ENCODE results near the gene MGST3. TPM values are rescaled to one million over a fixed set of nuclear protein-coding genes. Genes with fewer than 3 reads are reported as not detected.
"Not testable (repeated sequence)": the region's sequence is repeated elsewhere in the genome, so short reads cannot be mapped to it uniquely, and the experiment has no call there.

The MGST3 gene
- total RNA-seq, 1 experiment from 2014 or later = 173 TPM

DNA sequence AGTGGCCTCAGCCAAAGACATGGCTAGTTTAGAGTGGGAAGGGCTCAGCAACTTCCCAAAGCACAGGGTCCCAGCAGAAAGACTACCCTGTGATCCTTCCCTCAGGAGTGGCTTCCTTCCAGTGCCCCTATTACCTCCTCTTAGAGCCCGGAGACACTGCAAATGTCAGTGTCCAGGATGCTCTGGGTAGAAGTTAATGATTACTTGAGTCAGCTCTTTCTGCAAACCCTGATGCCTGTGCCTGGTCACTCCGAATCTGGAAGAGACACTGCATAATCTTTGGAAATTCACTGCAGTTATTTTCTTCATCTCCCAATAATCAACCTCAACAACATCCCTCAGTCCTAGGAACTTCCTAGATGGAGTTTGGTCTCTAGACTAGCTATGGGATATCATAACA, 27.2 kb upstream of the MGST3 start:
- H3K9me3 Mint-ChIP-seq (ENCODE audit: unreplicated experiment) = no peaks in the 10 kb centered on the region
- no peak for DNase-seq
- no TSS peak for BruUV-seq (replicated peaks)
- Histone ChIP-seq H3K27me3 (replicated peaks; ENCODE audit: control insufficient read depth, insufficient read depth, low read length) (no peaks in the 10 kb centered on the region), H3K4me3 (ENCODE audit: low read depth, low read length) (no peak overlapping the region), H3K36me3 (ENCODE audit: control insufficient read depth, insufficient read depth, low read length) (no peaks in the 10 kb centered on the region), H3K9me3 (no peaks in the 10 kb centered on the region), H3K4me1 (no peaks in the 10 kb centered on the region)
- no peaks in the 10 kb centered on the region for H3K36me3 Mint-ChIP-seq (ENCODE audit: insufficient read depth, unreplicated experiment)
- intact Hi-C loops (cut with micrococcal nuclease; ENCODE audit: unreplicated experiment) = no loop called here
- peaks cover 10% of the 10 kb centered on the region for H3K4me1 Mint-ChIP-seq (ENCODE audit: low read depth, unreplicated experiment)
- POLR2A ChIA-PET = interaction anchor here (0.6 kb wide), 1 partner anchor 29 kb away, joined by 4 read pairs; no protein-coding TSS in a partner anchor
- H3K27ac Mint-ChIP-seq (ENCODE audit: unreplicated experiment) = no peak overlapping the region
- CTCF ChIA-PET = no interaction called here
- H3K27me3 Mint-ChIP-seq (ENCODE audit: insufficient read depth, unreplicated experiment) = no peaks in the 10 kb centered on the region
- TF ChIP-seq, protein P1, sequence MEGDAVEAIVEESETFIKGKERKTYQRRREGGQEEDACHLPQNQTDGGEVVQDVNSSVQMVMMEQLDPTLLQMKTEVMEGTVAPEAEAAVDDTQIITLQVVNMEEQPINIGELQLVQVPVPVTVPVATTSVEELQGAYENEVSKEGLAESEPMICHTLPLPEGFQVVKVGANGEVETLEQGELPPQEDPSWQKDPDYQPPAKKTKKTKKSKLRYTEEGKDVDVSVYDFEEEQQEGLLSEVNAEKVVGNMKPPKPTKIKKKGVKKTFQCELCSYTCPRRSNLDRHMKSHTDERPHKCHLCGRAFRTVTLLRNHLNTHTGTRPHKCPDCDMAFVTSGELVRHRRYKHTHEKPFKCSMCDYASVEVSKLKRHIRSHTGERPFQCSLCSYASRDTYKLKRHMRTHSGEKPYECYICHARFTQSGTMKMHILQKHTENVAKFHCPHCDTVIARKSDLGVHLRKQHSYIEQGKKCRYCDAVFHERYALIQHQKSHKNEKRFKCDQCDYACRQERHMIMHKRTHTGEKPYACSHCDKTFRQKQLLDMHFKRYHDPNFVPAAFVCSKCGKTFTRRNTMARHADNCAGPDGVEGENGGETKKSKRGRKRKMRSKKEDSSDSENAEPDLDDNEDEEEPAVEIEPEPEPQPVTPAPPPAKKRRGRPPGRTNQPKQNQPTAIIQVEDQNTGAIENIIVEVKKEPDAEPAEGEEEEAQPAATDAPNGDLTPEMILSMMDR (IDR thresholded peaks at IDR 0.05; ENCODE audit: insufficient read depth in 1 of 2, low read depth in 1 of 2, low read length in 1 of 2, severe bottlenecking in 1 of 2, unreplicated experiment in 1 of 2) = no peak
- H3K4me3 Mint-ChIP-seq (ENCODE audit: unreplicated experiment) = no peak overlapping the region

DNA sequence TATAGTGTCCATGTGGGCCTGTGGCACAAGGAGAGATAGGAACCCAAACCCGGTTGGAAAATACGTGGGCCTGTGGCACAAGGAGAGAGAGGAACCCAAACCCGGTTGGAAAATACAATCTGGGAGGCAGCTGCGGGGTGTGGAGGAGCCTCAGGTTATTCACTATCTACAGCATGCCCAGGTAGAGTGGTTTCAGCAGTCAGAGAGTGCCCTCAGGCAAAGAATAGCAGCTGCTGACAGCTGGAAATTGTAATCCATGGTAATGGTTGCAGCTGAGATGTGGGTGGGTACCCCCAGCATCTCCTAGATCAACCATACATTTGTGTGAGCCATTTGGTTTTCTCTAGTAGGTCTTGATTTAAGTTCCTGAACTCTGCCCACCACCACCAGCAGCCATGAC, 25.8 kb upstream of the MGST3 start:
- Mint-ChIP-seq H3K9me3 (ENCODE audit: unreplicated experiment) (no peaks in the 10 kb centered on the region), H3K27me3 (ENCODE audit: insufficient read depth, unreplicated experiment) (no peaks in the 10 kb centered on the region), H3K27ac (ENCODE audit: unreplicated experiment) (no peak overlapping the region), H3K4me3 (ENCODE audit: unreplicated experiment) (no peak overlapping the region), H3K36me3 (ENCODE audit: insufficient read depth, unreplicated experiment) (no peaks in the 10 kb centered on the region), H3K4me1 (ENCODE audit: low read depth, unreplicated experiment) (peaks cover 7% of the 10 kb centered on the region)
- intact Hi-C loops (cut with micrococcal nuclease; ENCODE audit: unreplicated experiment) = no loop called here
- CTCF ChIA-PET = no interaction called here
- TF ChIP-seq, protein P1 (IDR thresholded peaks at IDR 0.05; ENCODE audit: insufficient read depth in 1 of 2, low read depth in 1 of 2, low read length in 1 of 2, severe bottlenecking in 1 of 2, unreplicated experiment in 1 of 2) = no peak
- DNase-seq = no peak
- BruUV-seq (replicated peaks) = no TSS peak
- no peaks in the 10 kb centered on the region for H3K27me3 ChIP-seq (replicated peaks; ENCODE audit: control insufficient read depth, insufficient read depth, low read length)
- H3K4me1 ChIP-seq = no peaks in the 10 kb centered on the region
- POLR2A ChIA-PET = no interaction called here
- no peaks in the 10 kb centered on the region for H3K9me3 ChIP-seq
- no peak overlapping the region for H3K4me3 ChIP-seq (ENCODE audit: low read depth, low read length)
- no peaks in the 10 kb centered on the region for H3K36me3 ChIP-seq (ENCODE audit: control insufficient read depth, insufficient read depth, low read length)

DNA sequence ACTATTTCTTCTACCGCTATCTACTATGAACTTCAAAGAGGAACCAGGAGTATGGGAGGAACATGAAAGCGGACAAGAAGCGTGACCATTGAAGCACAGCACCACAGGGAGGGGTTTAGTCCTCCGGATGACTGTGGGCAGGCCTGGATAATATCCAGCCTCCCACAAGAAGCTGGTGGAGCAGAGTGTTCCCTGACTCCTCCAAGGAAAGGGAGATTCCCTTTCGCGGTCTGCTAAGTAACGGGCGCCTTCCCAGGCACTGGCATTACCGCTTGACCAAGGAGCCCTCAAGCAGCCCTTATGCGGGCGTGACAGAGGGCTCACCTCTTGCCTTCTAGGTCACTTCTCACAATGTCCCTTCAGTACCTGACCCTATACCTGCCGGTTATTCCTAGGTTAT, 24.4 kb upstream of the MGST3 start:
- H3K36me3 Mint-ChIP-seq (ENCODE audit: insufficient read depth, unreplicated experiment); H3K4me1 ChIP-seq; H3K4me1 Mint-ChIP-seq (ENCODE audit: low read depth, unreplicated experiment); H3K27me3 ChIP-seq (replicated peaks; ENCODE audit: control insufficient read depth, insufficient read depth, low read length); DNase-seq; H3K9me3 ChIP-seq; intact Hi-C loops (cut with micrococcal nuclease; ENCODE audit: unreplicated experiment); H3K4me3 ChIP-seq (ENCODE audit: low read depth, low read length); H3K27me3 Mint-ChIP-seq (ENCODE audit: insufficient read depth, unreplicated experiment); CTCF ChIA-PET; H3K36me3 ChIP-seq (ENCODE audit: control insufficient read depth, insufficient read depth, low read length); BruUV-seq (replicated peaks); H3K27ac Mint-ChIP-seq (ENCODE audit: unreplicated experiment); POLR2A ChIA-PET; H3K4me3 Mint-ChIP-seq (ENCODE audit: unreplicated experiment); H3K9me3 Mint-ChIP-seq (ENCODE audit: unreplicated experiment): not testable (repeated sequence)

DNA sequence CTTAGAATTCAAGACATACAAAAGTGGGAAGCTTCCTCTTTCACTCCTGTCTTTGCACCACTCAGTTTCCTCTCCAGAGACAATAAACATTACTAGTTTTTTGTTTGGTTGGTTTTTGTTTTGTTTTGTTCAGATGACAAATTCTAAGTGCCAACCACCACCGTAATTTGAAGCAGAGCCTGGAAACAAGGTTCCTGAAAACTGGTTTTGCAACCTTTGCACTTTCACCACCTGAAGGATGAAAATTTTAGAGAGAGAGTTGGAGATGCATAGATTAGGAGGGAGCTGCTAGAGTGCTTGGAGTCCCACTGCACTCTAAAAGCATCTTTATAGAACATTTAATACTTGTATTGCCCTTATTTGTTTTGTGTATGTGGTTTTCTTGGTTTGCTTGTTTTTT, 20.2 kb upstream of the MGST3 start:
- H3K4me1 Mint-ChIP-seq (ENCODE audit: low read depth, unreplicated experiment) = no peaks in the 10 kb centered on the region
- H3K9me3 ChIP-seq = no peaks in the 10 kb centered on the region
- no peak overlapping the region for H3K4me3 ChIP-seq (ENCODE audit: low read depth, low read length)
- H3K27me3 Mint-ChIP-seq (ENCODE audit: insufficient read depth, unreplicated experiment) = peaks cover 4% of the 10 kb centered on the region
- ChIA-PET POLR2A (no interaction called here), CTCF (no interaction called here)
- no peaks in the 10 kb centered on the region for H3K4me1 ChIP-seq
- DNase-seq = no peak
- no peaks in the 10 kb centered on the region for H3K36me3 Mint-ChIP-seq (ENCODE audit: insufficient read depth, unreplicated experiment)
- no peak overlapping the region for H3K27ac Mint-ChIP-seq (ENCODE audit: unreplicated experiment)
- TF ChIP-seq, protein P1 (IDR thresholded peaks at IDR 0.05; ENCODE audit: insufficient read depth in 1 of 2, low read depth in 1 of 2, low read length in 1 of 2, severe bottlenecking in 1 of 2, unreplicated experiment in 1 of 2) = no peak
- intact Hi-C loops (cut with micrococcal nuclease; ENCODE audit: unreplicated experiment) = no loop called here
- H3K9me3 Mint-ChIP-seq (ENCODE audit: unreplicated experiment) = no peaks in the 10 kb centered on the region
- H3K36me3 ChIP-seq (ENCODE audit: control insufficient read depth, insufficient read depth, low read length) = no peaks in the 10 kb centered on the region
- H3K4me3 Mint-ChIP-seq (ENCODE audit: unreplicated experiment) = no peak overlapping the region
- no peaks in the 10 kb centered on the region for H3K27me3 ChIP-seq (replicated peaks; ENCODE audit: control insufficient read depth, insufficient read depth, low read length)
- BruUV-seq (replicated peaks) = no TSS peak

Measured in Caco-2 (cell line).